ENCODE measurements around the gene NDRG4. TPM values are rescaled to one million over a fixed set of nuclear protein-coding genes. Genes with fewer than 3 reads are reported as not detected.

NDRG4 gene
- total RNA-seq, 1 experiment from 2014 or later = 8.6 TPM

- Histone ChIP-seq H3K4me3 (replicated peaks in 1 of 2; ENCODE audit: low read depth in 1 of 2, low read length in 2 of 2) (no peak overlapping the region), H2AFZ (ENCODE audit: low read depth, low read length, poor library complexity, severe bottlenecking) (no peak overlapping the region), H3K27me3 (ENCODE audit: insufficient read depth, low read length) (no peaks in the 10 kb centered on the region), H3K9me2 (ENCODE audit: insufficient read depth) (no peaks in the 10 kb centered on the region), H3K4me2 (ENCODE audit: low read length) (no peak overlapping the region), H3K79me2 (ENCODE audit: insufficient read depth, low read length) (peaks cover 63% of the 10 kb centered on the region), H4K20me1 (ENCODE audit: insufficient read depth) (no peaks in the 10 kb centered on the region; the same call in 1 of the 2 replicates), H3K9ac (ENCODE audit: low read length) (no peak overlapping the region), H3K4me1 (ENCODE audit: control insufficient read depth in 1 of 2, insufficient read depth in 2 of 2, low read length in 2 of 2) (peaks cover 5 to 22% of the 10 kb centered on the region in 2 experiments; a peak in 3 of 4 replicates), H3K9me3 (ENCODE audit: control insufficient read depth in 1 of 2, insufficient read depth in 1 of 2, low read depth in 1 of 2, low read length in 2 of 2) (no peaks in the 10 kb centered on the region), H3K36me3 (ENCODE audit: control insufficient read depth in 1 of 2, insufficient read depth in 2 of 2, low read length in 2 of 2) (peaks cover 53 to 61% of the 10 kb centered on the region in 2 experiments), H3K27ac (ENCODE audit: low read depth, low read length) (no peak overlapping the region)
- TF ChIP-seq SRF (IDR thresholded peaks at IDR 0.05; ENCODE audit: low read depth) (no peak), REST (IDR thresholded peaks at IDR 0.05; ENCODE audit: low read depth) (no peak), ZBTB33 (IDR thresholded peaks at IDR 0.05; ENCODE audit: extremely low read depth, insufficient replicate concordance, low read length) (no peak), CBX3 (IDR thresholded peaks at IDR 0.05; ENCODE audit: low read depth) (no peak), ZNF274 (IDR thresholded peaks at IDR 0.05; ENCODE audit: low read depth, low read length) (no peak), SP1 (IDR thresholded peaks at IDR 0.05; ENCODE audit: low read depth) (no peak), EZH2phosphoT487 (IDR thresholded peaks at IDR 0.05; ENCODE audit: borderline replicate concordance) (no peak), JUND (IDR thresholded peaks at IDR 0.05) (no peak), MAX (IDR thresholded peaks at IDR 0.05) (no peak)
- ChIA-PET CTCF (no interaction called here), RAD21 (ENCODE audit: low non-redundant PET in 1 of 2, low total read pairs in 2 of 2, uncharacterized antibody in 2 of 2, unreplicated experiment in 2 of 2) (no interaction called here), POLR2A (no interaction called here)
- ATAC-seq (no peak), DNase-seq (ENCODE audit: low read depth, low spot score) (no peak)
- intact Hi-C loops (cut with micrococcal nuclease) = no loop called here
- no TSS peak for BruUV-seq (replicated peaks)
These were observed 19.0 kb downstream of the NDRG4 start for GRCh38 chr16:58518980-58519368.

Measured in HCT116 (cell line).